Epithelial cell of proximal tubule (primary cell): ENCODE data around the gene THEM5. TPM values are rescaled to one million over a fixed set of nuclear protein-coding genes. Genes with fewer than 3 reads are reported as not detected.
A peak's percentile ranks its signal among the peaks of the same experiment; 100 is the strongest.

Source experiments
- DNase-seq: peaks from one replicate; pipeline ENCODE4 v3.0.0-alpha.2; 2011; ENCODE audit warnings: low read depth
- H3K4me3 ChIP-seq: 2 replicates; pipeline ENCODE4 v1.5.1; 2011; ENCODE audit warnings: low read depth, mild to moderate bottlenecking, low read length
- CTCF ChIP-seq: conservative IDR thresholded peaks from 2 replicates; pipeline ENCODE4 v1.5.1; 2012; ENCODE audit warnings: low read depth, mild to moderate bottlenecking, low read length
- total RNA-seq: library from RNA; depleted of rRNA; stranded (reverse); fragments of >200 nt; gene quantifications from 2 replicates; pipeline ENCODE4 v1.2.3, GENCODE V29; 2015

Gene THEM5
- total RNA-seq, 1 donor from 2014 or later = not detected

- DNase-seq = no peak
- TF ChIP-seq CTCF = no peak
- peak within 1 kb of the TSS; percentile 48 for H3K4me3 ChIP-seq
Measured at GRCh38 chr1:151839457-151840403, 13.8 kb downstream of the THEM5 start, which contains the start of gene C2CD4D. Gene C2CD4D, minus strand, starts transcription at chr1:151839820. Its CDS starts 831 bp downstream, at chr1:151838989.

GRCh38 chr1:151839082-151839412, 14.5 kb downstream of the THEM5 start:
- peak overlapping the region; percentile 48 for H3K4me3 ChIP-seq
- no peak for TF ChIP-seq CTCF
- no peak for DNase-seq

GRCh38 chr1:151838222-151839081, 15.1 kb downstream of the THEM5 start:
- H3K4me3 ChIP-seq = peak overlapping the region; percentile 48
- TF ChIP-seq CTCF = no peak
- no peak for DNase-seq

- TF ChIP-seq CTCF = no peak
- H3K4me3 ChIP-seq = no peak overlapping the region
Measured at GRCh38 chr1:151837884-151838221, 15.7 kb downstream of the THEM5 start.

GRCh38 chr1:151837197-151837596, 16.3 kb downstream of the THEM5 start:
- no peak overlapping the region for H3K4me3 ChIP-seq
- no peak for TF ChIP-seq CTCF
- DNase-seq = no peak

More at GRCh38 chr1:151837884-151838221, 15.7 kb downstream of the THEM5 start:
- DNase-seq = no peak

GRCh38 chr1:151835596-151835995, 17.9 kb downstream of the THEM5 start:
- no peak overlapping the region for H3K4me3 ChIP-seq
- no peak for DNase-seq
- TF ChIP-seq CTCF = no peak
